IPS-18c (cell line): ENCODE results near the gene TTC9B.
A peak's percentile ranks its signal among the peaks of the same experiment; 100 is the strongest.
"Not testable (repeated sequence)": the region's sequence is repeated elsewhere in the genome, so short reads cannot be mapped to it uniquely, and the experiment has no call there.

Experiments used
- H3K4me3 ChIP-seq: 2 replicates; pipeline ENCODE4 v1.7.0; 2013; ENCODE audit warnings: low read depth, mild to moderate bottlenecking, low read length, moderate library complexity; ENCODE audit not compliant: insufficient read depth
- H3K9me3 ChIP-seq: one replicate; pipeline ENCODE4 v1.6.1; 2013; ENCODE audit warnings: mild to moderate bottlenecking, low read length, moderate library complexity; ENCODE audit not compliant: control insufficient read depth, insufficient read depth

Gene TTC9B

GRCh38 chr19:40225440-40226305, 7.5 kb upstream of the TTC9B start:
- Histone ChIP-seq H3K9me3 (no peaks in the 10 kb centered on the region), H3K4me3 (no peak overlapping the region)

GRCh38 chr19:40224342-40225150, 6.4 kb upstream of the TTC9B start:
- Histone ChIP-seq H3K4me3 (no peak overlapping the region), H3K9me3 (no peaks in the 10 kb centered on the region)

GRCh38 chr19:40223135-40223822, 5.1 kb upstream of the TTC9B start:
- H3K9me3 ChIP-seq = no peaks in the 10 kb centered on the region
- no peak overlapping the region; the same call in 1 of the 2 replicates for H3K4me3 ChIP-seq

DNA sequence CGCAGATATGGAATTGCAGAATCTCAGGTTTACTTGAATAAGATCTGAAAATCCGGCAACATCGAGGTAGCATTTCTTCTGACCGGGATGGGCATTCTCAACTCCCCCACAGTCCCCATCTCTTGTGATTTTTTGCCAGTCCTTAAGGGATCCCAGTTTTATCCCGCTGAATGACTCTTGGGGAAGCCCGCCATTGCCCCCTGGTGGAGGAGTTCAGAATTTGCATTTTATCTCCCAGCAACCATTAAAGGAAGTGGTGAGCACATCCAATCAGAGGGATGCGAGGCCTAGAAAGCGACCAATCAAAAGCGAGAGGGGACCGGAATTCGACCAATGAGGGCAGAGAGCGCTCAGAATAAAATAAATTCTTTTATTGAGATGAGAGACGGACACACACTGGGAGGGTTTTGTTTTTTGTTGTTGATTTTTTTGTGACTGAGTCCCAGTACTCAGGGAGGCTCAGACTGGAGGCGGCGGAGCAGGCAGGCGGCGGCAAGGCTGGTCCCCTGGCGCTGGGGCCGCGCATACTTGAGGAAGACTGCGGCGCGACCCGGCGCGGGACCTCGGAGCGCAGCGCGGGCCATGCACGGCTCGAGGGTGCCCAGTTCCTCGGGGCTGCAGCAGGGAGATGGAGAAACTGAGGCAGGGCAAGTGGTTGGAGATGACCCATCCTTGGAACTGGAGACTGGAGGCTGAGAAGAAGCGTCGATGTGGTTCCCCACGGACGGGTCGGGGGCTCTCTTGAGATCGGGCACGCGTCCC, 3.9 kb upstream of the TTC9B start:
- H3K9me3 ChIP-seq = no peaks in the 10 kb centered on the region
- H3K4me3 ChIP-seq = no peak overlapping the region

DNA sequence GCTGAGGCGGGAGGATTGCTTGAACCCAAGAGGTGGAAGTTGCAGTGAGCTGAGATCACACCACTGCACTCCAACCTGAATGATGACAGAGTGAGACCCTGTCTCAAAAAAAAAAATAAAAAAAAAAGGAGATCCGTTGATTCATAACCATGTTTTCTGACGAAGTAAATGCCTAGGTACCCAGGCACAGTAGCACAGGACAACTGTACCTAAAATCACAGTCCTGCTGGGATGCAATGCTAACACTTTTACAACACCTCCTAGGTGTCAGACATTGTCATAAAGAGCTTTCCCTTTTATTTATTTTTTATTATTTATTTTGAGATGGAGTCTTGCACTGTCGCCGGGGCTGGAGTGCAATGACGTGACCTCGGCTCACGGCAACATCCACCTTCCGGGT, 2.5 kb upstream of the TTC9B start:
- H3K4me3 ChIP-seq = no peak overlapping the region
- no peaks in the 10 kb centered on the region for H3K9me3 ChIP-seq

DNA sequence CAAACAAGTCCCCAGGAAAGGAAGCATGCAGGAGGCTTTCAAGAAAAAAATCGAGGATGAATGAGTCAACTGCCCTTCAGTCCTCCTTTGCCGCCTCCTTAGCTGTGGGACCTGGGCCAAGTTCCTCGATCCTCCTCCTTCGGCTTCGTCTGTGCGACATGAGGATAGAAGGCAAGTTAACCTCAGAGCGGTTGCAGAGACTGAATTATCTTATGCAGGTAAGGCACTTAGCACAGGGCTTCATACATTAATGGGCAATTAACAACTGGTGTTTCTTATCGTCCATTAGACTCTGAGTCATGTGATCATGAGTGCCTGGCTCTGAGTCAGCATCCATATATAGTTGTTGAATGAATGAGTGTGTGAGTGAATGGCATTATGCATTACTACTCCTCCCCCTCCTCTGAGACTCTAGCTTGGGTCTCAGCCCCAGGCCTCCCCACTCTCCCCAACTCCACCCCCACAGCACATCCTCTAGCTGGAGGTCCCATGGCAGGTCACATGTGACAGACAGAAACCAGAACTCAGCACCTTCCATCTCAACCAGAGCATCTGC, 1.6 kb upstream of the TTC9B start:
- Histone ChIP-seq H3K9me3 (no peaks in the 10 kb centered on the region), H3K4me3 (no peak overlapping the region)

- H3K9me3 ChIP-seq, H3K4me3 ChIP-seq: not testable (repeated sequence)
These were observed 845 bp upstream of the TTC9B start for GRCh38 chr19:40219029-40219428.

- H3K4me3 ChIP-seq = peak overlapping the region; percentile 34
- H3K9me3 ChIP-seq = no peaks in the 10 kb centered on the region
These were observed 965 bp downstream of the TTC9B start for GRCh38 chr19:40217027-40217810.

DNA sequence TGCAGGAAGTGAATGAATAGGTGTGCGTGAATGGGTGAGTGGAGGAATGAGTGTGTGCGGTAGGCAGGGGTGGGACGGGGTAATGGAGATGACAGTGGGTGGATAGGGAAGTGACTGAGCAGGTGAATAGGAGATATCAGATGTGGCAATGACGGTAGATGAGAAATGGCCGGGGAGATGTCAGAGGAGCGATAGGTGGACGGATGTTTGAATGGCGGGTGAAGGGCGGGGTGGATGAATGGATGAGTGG, 1.5 kb downstream of the TTC9B start:
- Histone ChIP-seq H3K4me3 (peak overlapping the region; percentile 34; the same call in 1 of the 2 replicates), H3K9me3 (no peaks in the 10 kb centered on the region)

- Histone ChIP-seq H3K9me3 (no peaks in the 10 kb centered on the region), H3K4me3 (0 out of 2 replicates have a peak overlapping the region, but pooled peaks have one; percentile 34)
These were observed 2.0 kb downstream of the TTC9B start for GRCh38 chr19:40216013-40216776.

- Histone ChIP-seq H3K4me3 (no peak overlapping the region), H3K9me3 (no peaks in the 10 kb centered on the region)
These were observed 3.2 kb downstream of the TTC9B start for GRCh38 chr19:40214936-40215335.

DNA sequence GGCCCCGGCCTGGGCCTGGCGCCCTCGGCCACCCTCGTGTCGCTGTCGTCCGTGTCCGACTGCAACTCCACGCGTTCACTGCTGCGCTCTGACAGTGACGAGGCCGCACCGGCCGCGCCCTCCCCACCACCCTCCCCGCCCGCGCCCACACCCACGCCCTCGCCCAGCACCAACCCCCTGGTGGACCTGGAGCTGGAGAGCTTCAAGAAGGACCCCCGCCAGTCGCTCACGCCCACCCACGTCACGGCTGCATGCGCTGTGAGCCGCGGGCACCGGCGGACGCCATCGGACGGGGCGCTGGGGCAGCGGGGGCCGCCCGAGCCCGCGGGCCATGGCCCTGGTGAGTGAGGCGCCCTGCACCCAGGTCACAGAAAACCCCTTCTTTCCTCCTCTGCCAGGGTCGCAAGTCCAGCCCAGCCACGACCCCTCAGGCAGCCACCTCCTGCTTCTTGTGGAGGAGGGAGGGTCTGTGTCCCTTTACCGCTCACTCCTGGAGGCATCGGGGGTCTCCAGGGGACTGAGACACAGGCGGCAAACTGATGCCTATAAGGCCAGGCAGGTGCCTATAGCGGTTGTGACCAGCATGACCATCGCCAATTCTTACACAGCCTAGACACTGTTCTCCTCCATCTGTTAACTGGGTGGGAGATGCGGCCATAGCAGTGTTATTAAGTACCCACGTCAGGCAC, 4.2 kb downstream of the TTC9B start:
- Histone ChIP-seq H3K9me3 (no peaks in the 10 kb centered on the region), H3K4me3 (no peak overlapping the region)

GRCh38 chr19:40213251-40213829, 4.8 kb downstream of the TTC9B start:
- H3K4me3 ChIP-seq = no peak overlapping the region
- no peaks in the 10 kb centered on the region for H3K9me3 ChIP-seq

- H3K9me3 ChIP-seq = no peaks in the 10 kb centered on the region
- H3K4me3 ChIP-seq = no peak overlapping the region
These were observed 7.3 kb downstream of the TTC9B start for GRCh38 chr19:40210889-40211288.

DNA sequence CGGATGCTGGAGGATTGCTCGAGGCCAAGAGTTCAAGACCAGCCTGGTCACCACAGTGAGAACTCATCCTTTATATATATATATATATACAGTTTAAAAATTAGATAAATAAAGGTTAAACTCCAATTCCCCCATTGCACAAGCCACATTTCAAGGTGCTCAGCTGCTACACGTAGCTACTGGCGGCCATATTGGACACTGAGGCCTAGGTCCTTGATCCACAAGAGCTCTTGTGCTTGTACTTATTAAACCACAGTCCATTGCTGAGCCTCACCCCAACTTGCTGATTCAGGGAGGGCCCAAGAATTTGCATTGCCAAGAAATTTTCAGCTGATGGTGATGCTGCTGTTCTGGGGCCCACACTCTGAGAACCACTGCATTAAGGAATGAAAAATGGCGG, 9.6 kb downstream of the TTC9B start:
- H3K4me3 ChIP-seq = no peak overlapping the region
- no peaks in the 10 kb centered on the region for H3K9me3 ChIP-seq
